Transverse colon (tissue), 4 donors: Measurements from ENCODE around the gene MTERF4. TPM values are rescaled to one million over a fixed set of nuclear protein-coding genes. Genes with fewer than 3 reads are reported as not detected.
"Not testable (repeated sequence)": the region's sequence is repeated elsewhere in the genome, so short reads cannot be mapped to it uniquely, and the experiment has no call there.

Source experiments
- DNase-seq: peaks from one replicate; pipeline ENCODE4 v3.0.0-alpha.2; 2019
- H3K27ac ChIP-seq, 4 donors: fragments of 200-600 bp; sonication (generic); 2 replicates each; pipeline ENCODE4 v1.5.1; 2016 to 2018; ENCODE audit warnings: inconsistent platforms in 4 of 4
- H3K27me3 ChIP-seq: fragments of 200-600 bp; sonication (generic); 2 replicates; pipeline ENCODE4 v1.5.1; 2017; ENCODE audit warnings: inconsistent platforms
- H3K36me3 ChIP-seq, 4 donors: fragments of 200-600 bp; sonication (generic); 2 replicates each; pipeline ENCODE4 v1.5.1; 2017 to 2019; ENCODE audit warnings: inconsistent platforms in 4 of 4
- H3K4me1 ChIP-seq, 4 donors: fragments of 200-600 bp; sonication (generic); 2 replicates each; pipeline ENCODE4 v1.5.1; 2017 to 2020; ENCODE audit warnings: inconsistent platforms in 4 of 4
- H3K4me3 ChIP-seq, 4 donors: fragments of 200-600 bp; sonication (generic); 1 replicate in 1 of 4; 2 replicates in 3 of 4; pipeline versions ENCODE4 v1.5.1 to v1.6.1; 2017 to 2019; ENCODE audit warnings: inconsistent platforms in 4 of 4
- H3K9me3 ChIP-seq, 2 donors: fragments of 200-600 bp; sonication (generic); 2 replicates each; pipeline ENCODE4 v1.5.1; 2017 to 2019; ENCODE audit warnings: inconsistent platforms in 2 of 2
- EP300 ChIP-seq: sonication (generic); formaldehyde crosslinking; IDR thresholded peaks from one replicate; pipeline ENCODE4 v1.6.1; 2017; ENCODE audit warnings: antibody characterized with exemption, low read depth
- POLR2A ChIP-seq: fragments of 450-650 bp; IDR thresholded peaks from one replicate; pipeline ENCODE4 v1.6.1; 2016; ENCODE audit warnings: antibody characterized with exemption, mild to moderate bottlenecking, moderate library complexity
- POLR2AphosphoS5 ChIP-seq, 3 donors: sonication (generic); formaldehyde crosslinking; IDR thresholded peaks; one replicate each; pipeline ENCODE4 v1.6.1; 2016; ENCODE audit warnings: antibody characterized with exemption in 3 of 3
- WGBS, 2 donors: methylation state at CpG; one replicate each; pipeline ENCODE4 v1.1.5; 2018; ENCODE audit warnings: low coverage in 1 of 2; 5-methylcytosine and 5-hydroxymethylcytosine counted together
- in situ Hi-C, 4 donors: fragments of 200-750 bp; cut with MboI; loops; one replicate each; pipeline versions ENCODE4 v1.15.0 to v1.15.1; 2017; ENCODE audit warnings: low sequenced_read_pairs in 3 of 4, low pct_ligation_motif_present in 1 of 4, low pct_unique_long_range_greater_than_20kb in 1 of 4
- intact Hi-C: fragments of 100-400 bp; cut with DNase I; formaldehyde crosslinking; loops from one replicate; pipeline ENCODE4 v1.15.1; 2023; ENCODE audit warnings: low total_unique reads
- total RNA-seq, 4 donors: library from RNA; depleted of rRNA; stranded (reverse); fragments of >200 nt; gene quantifications; one replicate each; pipeline ENCODE4 v1.1.0, GENCODE V29; 2016
- TF ChIP-seq, protein P1 (sequence below), 5 experiments: fragments of 200-600 bp in 3 of 5; fragments of 450-650 bp in 2 of 5; sonication (generic) in 3 of 5; IDR thresholded peaks; 1 replicate in 2 of 5; 2 replicates in 3 of 5; pipeline ENCODE4 v1.5.1; 2016 to 2017; ENCODE audit warnings: antibody characterized with exemption in 5 of 5, inconsistent platforms in 3 of 5, mild to moderate bottlenecking in 2 of 5, moderate library complexity in 1 of 5

MTERF4 gene
- total RNA-seq, 4 donors from 2014 or later: 25.4 to 161 (median 34.3) TPM

GRCh38 chr2:241094924-241095420 is 7.1 kb downstream of the MTERF4 start:
- no peaks in the 10 kb centered on the region for H3K9me3 ChIP-seq
- no peak for DNase-seq
- 76% methylated on average over 6 of the region's 6 CpGs; no CpG with 5 or more reads in 1 of the 2 donors for WGBS, 2 donors
- H3K4me1 ChIP-seq: peaks cover 0 to 18% (median 0%) of the 10 kb centered on the region in 4 donors
- no peak overlapping the region for H3K27ac ChIP-seq
- H3K36me3 ChIP-seq: peaks cover 0 to 61% (median 4%) of the 10 kb centered on the region in 4 donors
- H3K4me3 ChIP-seq: no peak overlapping the region
- in situ Hi-C loops: no loop called here
- intact Hi-C loops: loop anchor here (5.0 kb wide), 1 partner anchor 1073 kb away; no protein-coding TSS in a partner anchor
- TF ChIP-seq EP300 (no peak), POLR2AphosphoS5 (IDR thresholded peaks at IDR 0.05) (no peak), POLR2A (no peak)
- TF ChIP-seq, protein P1, sequence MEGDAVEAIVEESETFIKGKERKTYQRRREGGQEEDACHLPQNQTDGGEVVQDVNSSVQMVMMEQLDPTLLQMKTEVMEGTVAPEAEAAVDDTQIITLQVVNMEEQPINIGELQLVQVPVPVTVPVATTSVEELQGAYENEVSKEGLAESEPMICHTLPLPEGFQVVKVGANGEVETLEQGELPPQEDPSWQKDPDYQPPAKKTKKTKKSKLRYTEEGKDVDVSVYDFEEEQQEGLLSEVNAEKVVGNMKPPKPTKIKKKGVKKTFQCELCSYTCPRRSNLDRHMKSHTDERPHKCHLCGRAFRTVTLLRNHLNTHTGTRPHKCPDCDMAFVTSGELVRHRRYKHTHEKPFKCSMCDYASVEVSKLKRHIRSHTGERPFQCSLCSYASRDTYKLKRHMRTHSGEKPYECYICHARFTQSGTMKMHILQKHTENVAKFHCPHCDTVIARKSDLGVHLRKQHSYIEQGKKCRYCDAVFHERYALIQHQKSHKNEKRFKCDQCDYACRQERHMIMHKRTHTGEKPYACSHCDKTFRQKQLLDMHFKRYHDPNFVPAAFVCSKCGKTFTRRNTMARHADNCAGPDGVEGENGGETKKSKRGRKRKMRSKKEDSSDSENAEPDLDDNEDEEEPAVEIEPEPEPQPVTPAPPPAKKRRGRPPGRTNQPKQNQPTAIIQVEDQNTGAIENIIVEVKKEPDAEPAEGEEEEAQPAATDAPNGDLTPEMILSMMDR (IDR thresholded peaks at IDR 0.05): no peak
- no peaks in the 10 kb centered on the region for H3K27me3 ChIP-seq

GRCh38 chr2:241094172-241094571 is 7.9 kb downstream of the MTERF4 start:
- TF ChIP-seq, protein P1 (IDR thresholded peaks at IDR 0.05): no peak
- no peak overlapping the region for H3K27ac ChIP-seq
- intact Hi-C loops: no loop called here

GRCh38 chr2:241093133-241093781 is 8.8 kb downstream of the MTERF4 start:
- DNase-seq, in situ Hi-C loops, H3K27ac ChIP-seq: not testable (repeated sequence)

More at GRCh38 chr2:241094172-241094571, 7.9 kb downstream of the MTERF4 start:
- no peak for DNase-seq
- H3K27me3 ChIP-seq: no peaks in the 10 kb centered on the region
- H3K9me3 ChIP-seq: no peaks in the 10 kb centered on the region
- peaks cover 0 to 10% (median 0%) of the 10 kb centered on the region in 4 donors for H3K4me1 ChIP-seq
- no peak overlapping the region for H3K4me3 ChIP-seq
- in situ Hi-C loops: no loop called here
- H3K36me3 ChIP-seq: peaks cover 0 to 67% (median under 1%) of the 10 kb centered on the region in 4 donors
- 90 to 91% methylated on average over 4 to 7 of the region's 7 CpGs for WGBS, 2 donors

GRCh38 chr2:241092677-241093076 is 9.4 kb downstream of the MTERF4 start:
- intact Hi-C loops: no loop called here
- Histone ChIP-seq H3K4me1 (peaks cover 0 to 5% (median 0%) of the 10 kb centered on the region in 4 donors), H3K4me3 (no peak overlapping the region), H3K27ac (no peak overlapping the region), H3K27me3 (no peaks in the 10 kb centered on the region), H3K36me3 (peaks cover 0 to 71% (median 3%) of the 10 kb centered on the region in 4 donors), H3K9me3 (no peaks in the 10 kb centered on the region)
- in situ Hi-C loops: no loop called here
- 77% methylated on average over 8 of the region's 8 CpGs; no CpG with 5 or more reads in 1 of the 2 donors for WGBS, 2 donors
- DNase-seq: no peak
- TF ChIP-seq EP300 (no peak), POLR2AphosphoS5 (IDR thresholded peaks at IDR 0.05) (no peak), POLR2A (no peak)
- TF ChIP-seq, protein P1 (IDR thresholded peaks at IDR 0.05): no peak

More at GRCh38 chr2:241093133-241093781, 8.8 kb downstream of the MTERF4 start:
- intact Hi-C loops, H3K9me3 ChIP-seq, H3K4me3 ChIP-seq, H3K4me1 ChIP-seq, H3K27me3 ChIP-seq: not testable (repeated sequence)
- 40 to 89% methylated on average over 1 to 10 of the region's 10 CpGs for WGBS, 2 donors
- peaks cover 0 to 67% (median 2%) of the 10 kb centered on the region in 4 donors for H3K36me3 ChIP-seq
